ENCODE data around the gene KCNJ9. TPM values are rescaled to one million over a fixed set of nuclear protein-coding genes. Genes with fewer than 3 reads are reported as not detected.

Gene KCNJ9
- total RNA-seq, 6 experiments from 2014 or later = not detected

- Mint-ChIP-seq H3K4me3 (no peak overlapping the region), H3K27ac (no peak overlapping the region), H3K9me3 (no peaks in the 10 kb centered on the region), H3K36me3 (ENCODE audit: low read depth) (no peaks in the 10 kb centered on the region), H3K27me3 (ENCODE audit: insufficient read depth) (peaks cover 31% of the 10 kb centered on the region), H3K4me1 (ENCODE audit: low read depth) (peaks cover 6% of the 10 kb centered on the region)
- TF ChIP-seq, protein P1, sequence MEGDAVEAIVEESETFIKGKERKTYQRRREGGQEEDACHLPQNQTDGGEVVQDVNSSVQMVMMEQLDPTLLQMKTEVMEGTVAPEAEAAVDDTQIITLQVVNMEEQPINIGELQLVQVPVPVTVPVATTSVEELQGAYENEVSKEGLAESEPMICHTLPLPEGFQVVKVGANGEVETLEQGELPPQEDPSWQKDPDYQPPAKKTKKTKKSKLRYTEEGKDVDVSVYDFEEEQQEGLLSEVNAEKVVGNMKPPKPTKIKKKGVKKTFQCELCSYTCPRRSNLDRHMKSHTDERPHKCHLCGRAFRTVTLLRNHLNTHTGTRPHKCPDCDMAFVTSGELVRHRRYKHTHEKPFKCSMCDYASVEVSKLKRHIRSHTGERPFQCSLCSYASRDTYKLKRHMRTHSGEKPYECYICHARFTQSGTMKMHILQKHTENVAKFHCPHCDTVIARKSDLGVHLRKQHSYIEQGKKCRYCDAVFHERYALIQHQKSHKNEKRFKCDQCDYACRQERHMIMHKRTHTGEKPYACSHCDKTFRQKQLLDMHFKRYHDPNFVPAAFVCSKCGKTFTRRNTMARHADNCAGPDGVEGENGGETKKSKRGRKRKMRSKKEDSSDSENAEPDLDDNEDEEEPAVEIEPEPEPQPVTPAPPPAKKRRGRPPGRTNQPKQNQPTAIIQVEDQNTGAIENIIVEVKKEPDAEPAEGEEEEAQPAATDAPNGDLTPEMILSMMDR (IDR thresholded peaks at IDR 0.05) = peak; percentile 90
- DNase-seq = peak; percentile 38
These were observed 4.5 kb downstream of the KCNJ9 start for GRCh38 chr1:160085686-160086455.

DNA sequence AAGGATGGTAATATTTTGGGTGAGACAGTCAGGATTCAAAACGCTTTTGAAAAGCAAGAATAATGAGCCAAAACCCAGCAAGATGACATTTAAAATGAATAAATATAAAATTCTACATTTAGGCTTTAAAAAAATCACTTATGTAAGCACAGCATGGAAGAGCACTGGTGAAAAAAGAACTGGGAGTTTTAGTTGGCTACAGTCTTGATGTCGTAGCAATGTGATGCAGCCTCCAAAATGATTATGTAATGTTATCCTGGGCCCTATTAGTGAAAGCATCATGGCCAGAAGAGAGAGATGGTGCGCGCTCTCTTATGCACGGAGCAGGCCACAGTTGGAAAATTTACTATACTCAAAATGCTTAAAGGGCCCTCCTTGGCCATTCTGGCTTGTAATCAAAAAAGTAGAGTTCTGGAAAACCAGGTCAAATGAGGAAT, 5.1 kb downstream of the KCNJ9 start:
- DNase-seq = no peak
- Mint-ChIP-seq H3K9me3 (no peaks in the 10 kb centered on the region), H3K27ac (no peak overlapping the region), H3K4me1 (ENCODE audit: low read depth) (no peaks in the 10 kb centered on the region), H3K27me3 (ENCODE audit: insufficient read depth) (peaks cover 26% of the 10 kb centered on the region), H3K36me3 (ENCODE audit: low read depth) (no peaks in the 10 kb centered on the region), H3K4me3 (no peak overlapping the region)
- TF ChIP-seq, protein P1 (IDR thresholded peaks at IDR 0.05) = no peak

DNA sequence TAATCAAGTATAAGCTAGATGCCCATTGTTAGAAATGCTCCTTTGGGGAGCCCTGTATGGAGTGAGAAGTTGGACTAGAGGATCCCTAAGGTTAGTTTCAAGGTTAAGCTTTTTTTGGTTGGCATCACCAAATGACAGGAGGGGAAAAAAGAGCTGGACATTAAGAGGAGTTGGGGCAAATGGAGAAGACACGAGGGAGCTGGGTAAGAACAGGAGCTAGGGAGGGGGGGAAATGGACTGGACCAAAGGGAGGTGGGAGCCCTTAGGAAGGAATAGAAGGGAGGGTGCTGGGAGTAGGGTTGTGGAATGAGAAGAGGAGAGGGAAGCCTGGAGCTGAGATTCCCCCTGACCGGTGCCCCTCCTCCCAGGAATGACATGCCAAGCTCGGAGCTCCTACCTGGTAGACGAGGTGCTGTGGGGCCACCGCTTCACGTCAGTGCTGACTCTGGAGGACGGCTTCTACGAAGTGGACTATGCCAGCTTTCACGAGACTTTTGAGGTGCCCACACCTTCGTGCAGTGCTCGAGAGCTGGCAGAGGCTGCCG, 5.9 kb downstream of the KCNJ9 start:
- TF ChIP-seq, protein P1 (IDR thresholded peaks at IDR 0.05) = no peak
- Mint-ChIP-seq H3K27ac (no peak overlapping the region), H3K27me3 (ENCODE audit: insufficient read depth) (peaks cover 23% of the 10 kb centered on the region), H3K36me3 (ENCODE audit: low read depth) (no peaks in the 10 kb centered on the region), H3K9me3 (no peaks in the 10 kb centered on the region), H3K4me1 (ENCODE audit: low read depth) (no peaks in the 10 kb centered on the region), H3K4me3 (no peak overlapping the region)
- no peak for DNase-seq

DNA sequence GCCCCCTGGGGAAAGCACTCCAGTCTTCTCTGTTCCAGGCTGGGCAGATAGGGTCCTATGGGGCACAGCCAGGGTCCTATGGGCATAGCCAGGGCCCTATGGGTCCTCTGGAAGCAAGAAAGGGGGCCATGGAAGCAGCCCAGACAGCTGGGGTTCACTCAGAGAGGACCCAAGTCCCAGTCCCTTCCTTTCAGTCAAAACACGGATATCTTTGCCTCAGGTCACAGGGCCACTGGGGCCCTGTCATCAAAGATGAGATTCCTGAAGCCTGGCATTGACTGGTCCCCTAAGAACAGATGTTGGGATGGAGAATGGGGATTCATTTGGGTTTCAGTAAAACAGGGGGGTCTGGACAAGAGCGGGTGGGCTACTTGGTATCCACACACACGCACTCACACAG, 8.5 kb downstream of the KCNJ9 start:
- Mint-ChIP-seq H3K9me3 (no peaks in the 10 kb centered on the region), H3K27ac (no peak overlapping the region), H3K4me1 (ENCODE audit: low read depth) (no peaks in the 10 kb centered on the region), H3K4me3 (no peak overlapping the region), H3K27me3 (ENCODE audit: insufficient read depth) (peaks cover 14% of the 10 kb centered on the region), H3K36me3 (ENCODE audit: low read depth) (no peaks in the 10 kb centered on the region)
- no peak for DNase-seq
- TF ChIP-seq, protein P1 (IDR thresholded peaks at IDR 0.05) = no peak

DNA sequence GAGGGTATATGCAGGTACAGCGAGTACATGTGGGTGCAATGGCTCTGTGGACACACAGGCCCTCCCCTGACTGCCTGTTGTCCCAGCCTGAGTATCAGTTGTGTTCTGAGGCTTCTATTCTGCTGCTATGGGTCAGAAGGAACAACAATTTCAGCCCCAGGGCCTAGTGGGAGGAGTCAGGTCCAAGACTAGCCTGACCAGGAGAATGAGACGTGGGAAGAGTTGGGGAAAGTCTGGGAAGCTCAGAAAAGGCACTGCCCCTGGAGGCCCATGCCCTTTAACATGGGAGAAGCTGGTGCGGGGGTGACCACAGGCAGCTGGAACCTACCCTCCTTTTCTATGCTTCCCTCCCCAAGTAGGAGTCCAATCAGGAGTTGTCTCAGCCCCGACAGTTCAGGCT, 9.4 kb downstream of the KCNJ9 start:
- Mint-ChIP-seq H3K36me3 (ENCODE audit: low read depth) (no peaks in the 10 kb centered on the region), H3K9me3 (no peaks in the 10 kb centered on the region), H3K4me1 (ENCODE audit: low read depth) (no peaks in the 10 kb centered on the region), H3K4me3 (no peak overlapping the region), H3K27me3 (ENCODE audit: insufficient read depth) (peaks cover 14% of the 10 kb centered on the region), H3K27ac (no peak overlapping the region)
- no peak for DNase-seq
- TF ChIP-seq, protein P1 (IDR thresholded peaks at IDR 0.05) = no peak
